ENCODE data around the gene U2SURP. TPM values are rescaled to one million over a fixed set of nuclear protein-coding genes. Genes with fewer than 3 reads are reported as not detected.

Gene U2SURP
- 148 and 232 TPM in 2 replicates for total RNA-seq (ENCODE audit: low replicate concordance)

GRCh38 chr3:143001369-143002082 lies at the start of gene U2SURP:
Gene U2SURP (plus strand): TSS chr3:143001570. CDS start chr3:143001629, 59 bp downstream.
- DNase-seq (ENCODE audit: low spot score) = peak; percentile 99
- H3K4me3 ChIP-seq = peak within 1 kb of the TSS; percentile 89
- H3K79me2 ChIP-seq (ENCODE audit: low read depth) = peaks cover 67% of the 10 kb centered on the region
- no peaks in the 10 kb centered on the region for H3K27me3 ChIP-seq
- Mint-ChIP-seq H3K36me3 (peaks cover 5% of the 10 kb centered on the region), H3K4me1 (peaks cover 24% of the 10 kb centered on the region), H3K27me3 (ENCODE audit: insufficient read depth, low read depth) (no peaks in the 10 kb centered on the region), H3K4me3 (peak within 1 kb of the TSS; percentile 98), H3K9me3 (no peaks in the 10 kb centered on the region), H3K27ac (peak within 1 kb of the TSS; percentile 93)
- H2AFZ ChIP-seq (replicated peaks) = peak within 1 kb of the TSS; percentile 83
- H3K36me3 ChIP-seq = no peaks in the 10 kb centered on the region
- peaks cover 20% of the 10 kb centered on the region for H3K4me1 ChIP-seq
- peaks cover 29% of the 10 kb centered on the region for H3F3A ChIP-seq (ENCODE audit: low read depth)
- H3K4me2 ChIP-seq = peak within 1 kb of the TSS; percentile 100
- no peak for TF ChIP-seq EZH2 (IDR thresholded peaks at IDR 0.05)
- TF ChIP-seq EZH2phosphoT487 (IDR thresholded peaks at IDR 0.05) = no peak
- no peak for TF ChIP-seq CTCF (IDR thresholded peaks at IDR 0.05)
- no peaks in the 10 kb centered on the region for H3K9me3 ChIP-seq (ENCODE audit: low read depth)
- H3K9ac ChIP-seq = peak within 1 kb of the TSS; percentile 98
- H3K27ac ChIP-seq = peak within 1 kb of the TSS; percentile 92
- peaks cover 29% of the 10 kb centered on the region for H4K20me1 ChIP-seq (ENCODE audit: low read depth)

GRCh38 chr3:142951794-142952193 lies 49.6 kb upstream of the U2SURP start:
- H3K27me3 Mint-ChIP-seq (ENCODE audit: insufficient read depth, low read depth) = peaks cover 2% of the 10 kb centered on the region
- H3K27ac Mint-ChIP-seq = no peak overlapping the region
- no peaks in the 10 kb centered on the region for H3K27me3 ChIP-seq
- no peaks in the 10 kb centered on the region for H4K20me1 ChIP-seq (ENCODE audit: low read depth)
- TF ChIP-seq EZH2 (IDR thresholded peaks at IDR 0.05) = no peak
- TF ChIP-seq CTCF (IDR thresholded peaks at IDR 0.05) = no peak
- TF ChIP-seq EZH2phosphoT487 (IDR thresholded peaks at IDR 0.05) = no peak
- H3F3A ChIP-seq (ENCODE audit: low read depth) = no peaks in the 10 kb centered on the region
- H3K79me2 ChIP-seq (ENCODE audit: low read depth) = no peaks in the 10 kb centered on the region
- H3K36me3 Mint-ChIP-seq = no peaks in the 10 kb centered on the region
- no peak for DNase-seq (ENCODE audit: low spot score)
- H3K4me3 ChIP-seq = no peak overlapping the region
- H3K4me3 Mint-ChIP-seq = no peak overlapping the region
- no peaks in the 10 kb centered on the region for H3K4me1 ChIP-seq
- H3K9me3 ChIP-seq (ENCODE audit: low read depth) = no peaks in the 10 kb centered on the region
- H3K27ac ChIP-seq = no peak overlapping the region
- H2AFZ ChIP-seq (replicated peaks) = no peak overlapping the region
- H3K36me3 ChIP-seq = no peaks in the 10 kb centered on the region
- no peak overlapping the region for H3K4me2 ChIP-seq
- H3K4me1 Mint-ChIP-seq = peaks cover 18% of the 10 kb centered on the region
- peaks cover 3% of the 10 kb centered on the region for H3K9me3 Mint-ChIP-seq
- H3K9ac ChIP-seq = no peak overlapping the region

GRCh38 chr3:142952272-142953193 lies 48.8 kb upstream of the U2SURP start:
- no peak for DNase-seq (ENCODE audit: low spot score)
- TF ChIP-seq CTCF (IDR thresholded peaks at IDR 0.05) = no peak
- TF ChIP-seq EZH2phosphoT487 (IDR thresholded peaks at IDR 0.05) = no peak
- TF ChIP-seq EZH2 (IDR thresholded peaks at IDR 0.05) = no peak
- no peak overlapping the region for H3K4me2 ChIP-seq

More at GRCh38 chr3:142952272-142953193, 48.8 kb upstream of the U2SURP start:
- H3F3A ChIP-seq (ENCODE audit: low read depth) = no peaks in the 10 kb centered on the region
- H3K27me3 ChIP-seq = no peaks in the 10 kb centered on the region
- no peaks in the 10 kb centered on the region for H3K9me3 ChIP-seq (ENCODE audit: low read depth)
- Mint-ChIP-seq H3K4me1 (peaks cover 26% of the 10 kb centered on the region), H3K4me3 (no peak overlapping the region), H3K27ac (no peak overlapping the region), H3K9me3 (peaks cover 3% of the 10 kb centered on the region), H3K27me3 (ENCODE audit: insufficient read depth, low read depth) (peaks cover 2% of the 10 kb centered on the region), H3K36me3 (no peaks in the 10 kb centered on the region)
- H3K4me3 ChIP-seq = no peak overlapping the region
- H2AFZ ChIP-seq (replicated peaks) = peak overlapping the region; percentile 33
- no peak overlapping the region for H3K27ac ChIP-seq
- no peaks in the 10 kb centered on the region for H4K20me1 ChIP-seq (ENCODE audit: low read depth)
- H3K79me2 ChIP-seq (ENCODE audit: low read depth) = no peaks in the 10 kb centered on the region
- H3K36me3 ChIP-seq = no peaks in the 10 kb centered on the region
- no peaks in the 10 kb centered on the region for H3K4me1 ChIP-seq
- no peak overlapping the region for H3K9ac ChIP-seq
